ELF-1 (cell line): ENCODE results near the gene TSPAN11.
A peak's percentile ranks its signal among the peaks of the same experiment; 100 is the strongest.

ENCODE experiments used
- DNase-seq: peaks from one replicate; pipeline ENCODE4 v3.0.0-alpha.2; 2016; ENCODE audit warnings: low read depth, low spot score

The TSPAN11 gene

GRCh38 chr12:30911207-30911606, 15.3 kb upstream of the TSPAN11 start:
- no peak for DNase-seq

GRCh38 chr12:30913323-30913722, 13.2 kb upstream of the TSPAN11 start:
- no peak for DNase-seq

DNA sequence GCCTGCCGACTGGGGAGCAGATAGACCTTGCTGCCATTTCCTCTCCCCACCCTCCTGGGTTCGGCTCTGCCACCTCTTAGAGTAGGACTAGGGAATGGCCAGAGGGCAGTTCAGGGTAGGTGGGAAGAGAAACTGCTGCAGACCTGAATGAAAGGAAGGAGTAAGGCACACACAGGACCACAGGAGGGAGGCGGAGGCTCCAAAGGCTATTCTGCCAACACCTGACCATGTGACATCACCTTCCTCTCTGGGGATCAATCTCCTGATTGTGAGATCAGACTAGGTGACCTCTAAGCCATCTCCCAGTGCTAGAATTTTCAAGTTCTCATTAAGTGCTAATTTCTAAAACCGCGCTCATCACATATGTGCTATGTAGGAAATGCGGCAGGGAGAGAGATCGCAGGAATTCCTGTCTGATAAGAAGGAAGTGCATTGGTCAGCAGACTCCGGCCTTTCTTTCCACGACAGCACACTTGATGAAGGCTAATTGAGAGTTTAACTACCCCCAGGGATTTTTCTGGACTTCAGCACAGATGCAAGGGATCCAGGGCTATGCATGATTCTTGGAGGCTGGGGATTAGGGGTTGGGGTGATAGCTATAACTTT, 11.5 kb upstream of the TSPAN11 start:
- DNase-seq: peak; percentile 19

DNA sequence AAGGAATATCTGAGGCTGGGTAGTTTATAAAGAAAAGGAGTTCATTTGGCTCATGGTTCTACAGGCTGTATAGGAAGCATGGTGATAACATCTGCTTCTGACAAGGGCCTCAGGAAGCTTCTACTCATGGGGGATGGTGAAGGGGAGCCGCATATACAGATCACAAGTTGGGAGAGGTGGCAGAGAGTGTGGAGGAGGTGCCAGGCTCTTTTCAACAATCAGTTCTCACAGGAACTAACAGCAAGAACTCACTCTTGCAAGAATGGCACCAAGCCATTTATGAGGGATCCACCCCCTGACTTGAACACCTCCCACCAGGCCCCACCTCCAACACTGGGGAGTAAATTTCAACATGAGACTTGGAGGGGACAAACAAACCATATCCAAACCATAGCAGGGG, 3.5 kb upstream of the TSPAN11 start:
- DNase-seq: no peak

DNA sequence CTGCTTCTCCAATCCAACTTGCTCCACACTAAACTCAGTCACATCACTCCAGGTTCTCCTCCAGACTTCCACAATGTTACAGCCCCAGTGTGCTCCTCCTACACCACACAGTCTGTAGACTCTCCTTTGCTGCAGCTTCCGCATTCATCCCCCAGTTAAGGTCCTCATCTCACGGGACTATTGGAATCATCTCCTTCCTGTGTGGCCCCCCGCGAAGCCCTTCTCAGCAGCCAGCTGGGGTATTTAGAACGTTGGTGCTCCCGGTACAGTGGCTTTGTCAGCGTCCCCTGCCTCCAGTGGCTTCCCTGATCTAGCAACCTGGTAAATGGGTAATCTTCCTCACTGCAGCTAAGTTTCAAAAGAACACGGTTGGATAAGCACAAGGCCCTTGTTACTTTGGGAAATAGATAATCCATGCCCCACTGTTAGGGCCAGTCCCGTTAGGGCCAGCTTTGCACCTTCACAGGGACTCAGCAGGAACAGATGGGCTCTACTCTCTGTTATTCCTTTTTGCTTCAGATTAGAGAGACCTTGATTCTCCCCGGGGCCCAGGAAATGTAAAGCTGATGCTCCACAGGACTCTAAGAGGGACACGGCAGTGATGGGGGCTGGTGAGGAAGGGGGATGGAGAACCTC, 823 bp upstream of the TSPAN11 start:
- DNase-seq: peak; percentile 8

DNA sequence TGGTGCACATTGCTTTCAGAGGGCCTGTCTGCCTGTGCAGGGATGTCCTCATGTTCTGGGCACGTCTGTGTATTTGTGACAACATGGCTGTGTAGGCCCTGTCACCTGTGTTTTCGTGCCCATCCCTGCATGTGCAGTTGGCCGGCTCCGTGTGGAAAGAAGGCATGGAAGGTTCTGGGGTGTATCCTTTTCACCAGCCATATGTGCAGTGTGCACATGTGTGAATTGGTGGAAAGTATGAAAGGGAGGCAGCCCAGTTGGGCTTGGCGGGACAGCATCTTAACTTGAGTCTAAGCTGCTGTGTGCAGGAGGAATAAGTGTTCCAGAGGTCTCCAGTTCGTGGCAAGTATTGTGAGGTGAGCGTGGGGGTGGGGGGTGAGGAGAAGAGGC, 669 bp downstream of the TSPAN11 start:
- no peak for DNase-seq

DNA sequence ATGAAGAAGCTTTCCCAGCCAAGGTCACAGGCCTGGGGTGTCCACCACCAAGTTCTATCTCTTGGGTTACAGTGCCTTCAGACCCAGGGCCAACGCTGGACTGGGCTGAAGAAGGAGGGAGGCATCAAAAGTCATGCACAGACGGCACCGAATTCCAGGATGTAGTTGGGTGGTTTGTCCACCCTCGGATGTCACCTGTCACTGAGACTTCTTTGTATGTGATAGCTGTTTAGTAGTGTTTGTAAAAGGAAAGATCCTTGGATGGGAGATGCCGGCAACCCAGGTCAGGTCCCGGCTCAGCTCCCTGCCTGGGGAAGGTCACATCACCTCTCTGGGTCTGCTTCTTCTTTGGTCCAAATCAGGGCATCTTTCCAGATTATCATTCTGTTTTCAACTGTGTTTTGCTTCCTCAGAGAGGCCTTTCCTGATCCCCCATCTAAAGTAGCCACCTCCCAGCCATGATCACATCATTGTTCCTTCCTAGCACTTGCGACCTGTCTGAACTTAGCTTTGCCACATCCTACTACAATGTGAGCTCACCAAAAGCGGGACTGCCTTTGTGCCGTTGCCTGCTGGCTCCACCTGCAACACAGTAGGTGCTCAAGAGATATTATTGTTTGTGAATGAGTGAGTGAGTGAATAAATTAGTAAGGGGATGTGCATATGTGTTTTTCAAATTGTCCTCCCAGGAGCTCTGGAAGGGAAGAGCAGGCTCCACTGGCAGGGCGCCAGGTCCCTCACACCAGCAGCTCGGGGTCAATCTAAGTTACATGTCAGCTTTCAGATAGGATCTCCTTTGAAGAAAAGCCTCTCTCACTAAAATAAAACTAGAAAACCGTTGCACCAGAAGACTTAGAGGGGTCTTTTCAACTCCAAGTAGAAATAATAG, 2.1 kb downstream of the TSPAN11 start:
- DNase-seq: no peak

- no peak for DNase-seq
These were observed 3.7 kb downstream of the TSPAN11 start for GRCh38 chr12:30930238-30930637.

DNA sequence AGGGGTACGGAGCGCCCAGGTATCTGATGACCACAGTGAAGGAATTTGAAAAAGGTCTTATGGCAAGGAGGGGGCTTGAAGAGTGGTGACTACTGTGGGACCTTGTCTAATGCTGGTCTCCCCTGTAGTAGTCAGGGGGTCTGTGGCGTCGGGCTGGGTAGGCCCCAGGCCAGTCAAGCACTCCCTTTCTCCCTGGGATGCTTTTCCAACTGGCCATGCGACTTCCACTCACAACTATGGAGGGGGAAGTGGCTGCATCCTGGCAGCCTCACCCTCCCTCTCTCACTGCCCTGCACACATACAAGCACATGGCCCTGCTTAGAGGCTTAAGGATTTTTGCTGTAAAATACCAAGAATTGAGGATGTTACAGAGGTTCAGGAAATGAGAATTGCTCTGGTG, 4.1 kb downstream of the TSPAN11 start:
- DNase-seq: no peak

DNA sequence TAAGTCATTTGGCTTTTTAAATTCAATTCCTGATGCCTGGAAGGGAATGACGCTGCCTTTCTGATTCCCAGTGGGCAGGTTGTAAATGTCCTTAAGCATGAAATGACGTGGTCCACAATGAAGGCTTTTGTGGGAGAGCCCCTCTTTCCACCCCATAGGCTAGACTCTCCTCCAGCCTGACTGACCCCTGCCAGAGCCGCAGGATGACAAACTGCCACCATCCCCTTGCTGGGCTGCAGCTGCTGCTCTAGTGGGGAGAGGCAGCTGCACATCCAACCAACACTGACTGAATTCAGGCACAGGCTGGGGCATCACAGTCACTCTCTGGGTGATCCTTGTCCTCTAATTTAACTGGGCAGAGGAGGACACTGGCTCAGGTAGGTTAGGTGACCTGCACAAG, 6.3 kb downstream of the TSPAN11 start:
- no peak for DNase-seq

DNA sequence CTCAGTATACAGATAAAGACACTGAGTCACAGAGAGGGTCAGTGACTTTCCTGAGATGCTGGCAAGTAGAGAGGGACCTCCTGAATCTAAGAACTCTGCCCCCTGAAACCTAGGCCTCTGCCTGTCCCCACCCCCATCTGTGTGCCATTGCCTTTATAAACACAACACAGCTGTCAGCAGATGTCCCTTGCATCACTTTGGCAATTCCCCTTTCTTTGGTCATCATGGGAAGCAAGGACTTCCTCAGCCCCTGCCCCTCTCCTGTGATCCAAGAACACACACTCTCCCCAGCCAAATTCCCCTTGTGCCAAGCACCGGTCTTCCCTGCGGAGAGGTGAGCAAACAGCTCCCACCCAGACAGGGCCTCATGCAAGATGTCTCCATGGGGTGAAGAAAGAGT, 8.3 kb downstream of the TSPAN11 start:
- DNase-seq: no peak

DNA sequence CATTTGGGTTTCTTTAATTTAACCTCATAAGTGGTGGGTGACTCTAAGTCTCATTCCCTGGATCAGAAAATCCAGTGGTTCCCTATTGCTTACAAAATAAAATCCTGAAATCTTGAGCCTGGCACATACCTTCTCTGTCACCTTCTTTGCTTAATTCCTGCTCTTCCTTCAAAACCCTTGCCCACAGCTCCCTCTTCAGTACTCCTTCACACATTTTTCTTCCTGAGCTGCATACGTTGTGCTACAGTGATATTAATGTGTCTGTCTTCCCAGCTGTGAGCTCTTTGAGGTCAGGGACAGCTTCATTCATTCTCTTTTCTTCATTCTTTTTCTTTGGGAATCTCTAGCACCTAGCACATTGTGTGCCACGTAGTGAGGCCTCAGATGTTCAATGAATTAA, 9.5 kb downstream of the TSPAN11 start:
- DNase-seq: no peak

GRCh38 chr12:30939234-30939633, 12.7 kb downstream of the TSPAN11 start:
- DNase-seq: no peak

DNA sequence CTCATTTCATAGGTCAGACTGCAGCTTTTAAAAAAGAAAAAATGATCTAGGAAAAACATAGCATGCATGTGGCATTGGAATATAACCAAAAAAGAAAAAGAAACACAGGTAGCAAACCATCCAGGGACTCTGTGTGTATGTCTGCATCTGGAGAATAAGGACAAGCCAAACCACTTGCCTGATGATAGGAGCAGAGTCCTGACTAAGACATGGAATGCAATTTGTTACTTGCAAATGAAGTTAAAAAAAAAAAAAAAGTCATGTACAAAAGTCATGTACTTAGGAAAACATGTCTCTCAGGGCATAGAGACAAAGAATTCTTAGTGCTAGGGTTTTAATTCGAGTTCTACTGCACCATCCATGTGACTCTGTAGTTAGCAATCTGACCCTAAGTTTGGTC, 15.9 kb downstream of the TSPAN11 start:
- DNase-seq: no peak

- DNase-seq: no peak
These were observed 16.4 kb downstream of the TSPAN11 start for GRCh38 chr12:30942936-30943335.

GRCh38 chr12:30945443-30946164, 19.1 kb downstream of the TSPAN11 start:
- DNase-seq: no peak

- no peak for DNase-seq
These were observed 25.5 kb downstream of the TSPAN11 start for GRCh38 chr12:30952015-30952414.

DNA sequence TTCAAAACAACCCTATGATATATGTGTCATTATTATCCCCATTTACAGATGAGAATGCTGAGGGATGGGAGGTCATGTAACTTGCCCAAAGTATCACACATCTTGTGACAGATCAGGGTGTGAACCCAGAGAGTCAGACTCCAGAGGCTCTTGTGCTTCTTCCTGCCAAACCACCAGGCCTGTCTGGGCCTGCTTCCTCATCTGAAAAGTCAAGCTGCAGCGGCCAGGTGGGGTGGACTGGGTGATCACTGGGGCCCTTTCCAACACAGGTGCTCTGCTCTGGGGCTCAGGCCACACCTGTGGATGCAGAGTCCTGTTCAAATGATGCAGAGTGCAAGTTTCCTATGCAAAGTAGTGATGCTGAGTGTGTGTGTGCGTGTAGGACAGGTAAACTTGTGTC, 26.7 kb downstream of the TSPAN11 start:
- DNase-seq: no peak

DNA sequence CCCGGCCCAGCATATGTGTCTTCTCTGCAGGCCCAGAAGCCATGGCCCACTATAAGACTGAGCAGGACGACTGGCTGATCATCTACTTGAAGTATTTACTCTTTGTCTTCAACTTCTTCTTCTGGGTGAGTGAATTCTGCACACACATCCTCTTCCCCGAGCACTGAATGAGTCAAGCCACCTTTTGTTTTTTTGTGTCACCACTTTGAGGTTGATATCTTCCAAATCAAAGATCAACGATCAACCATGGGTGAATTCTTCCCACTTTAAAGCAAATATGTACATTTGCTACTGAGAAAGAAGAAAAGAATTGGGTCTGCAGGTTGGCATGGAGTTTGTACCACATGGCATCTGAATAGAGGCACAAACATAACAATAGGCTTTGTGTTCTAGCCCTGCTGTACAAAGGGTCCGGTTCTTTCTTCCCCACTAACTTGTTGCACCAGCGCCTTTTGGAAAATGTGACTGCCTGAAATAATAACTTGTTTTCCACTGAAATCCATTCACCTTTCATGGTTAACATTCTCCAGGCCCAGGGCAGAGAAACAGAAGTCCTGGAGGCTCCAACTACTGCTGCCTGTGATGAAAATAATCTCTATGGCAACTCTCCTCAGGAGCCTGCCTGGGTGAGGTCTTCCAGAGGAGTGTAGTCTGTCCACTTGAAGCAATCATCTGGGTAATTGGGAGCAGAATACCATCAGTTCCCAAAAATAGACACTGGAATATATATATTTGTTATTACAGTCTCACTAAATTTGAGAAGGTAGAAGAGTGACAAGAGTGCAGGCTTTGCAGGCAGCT, 27.6 kb downstream of the TSPAN11 start:
- DNase-seq: no peak

DNA sequence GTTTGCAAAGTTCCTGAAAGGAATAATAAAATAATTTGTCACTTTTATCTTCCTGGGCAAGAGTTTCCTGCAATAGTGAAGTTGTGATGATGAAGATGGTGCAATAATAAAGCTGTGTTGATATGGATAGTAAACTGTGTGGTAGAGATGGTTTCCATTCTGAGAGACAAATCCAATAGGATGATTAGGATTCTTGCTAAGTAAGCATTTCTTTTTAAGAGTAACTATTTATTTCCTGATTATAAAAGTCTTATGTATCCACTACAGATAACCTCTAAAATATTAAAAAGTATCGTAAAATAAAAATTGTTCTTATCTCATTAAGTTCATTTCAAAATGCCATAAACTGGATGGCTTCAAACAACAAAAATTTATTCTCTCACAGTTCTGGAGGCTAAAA, 28.7 kb downstream of the TSPAN11 start:
- no peak for DNase-seq

- no peak for DNase-seq
These were observed 32.7 kb downstream of the TSPAN11 start for GRCh38 chr12:30959110-30959710.
